HS-27A (cell line): ENCODE results near the gene ATRAID.
A peak's percentile ranks its signal among the peaks of the same experiment; 100 is the strongest.

ENCODE experiments used
- DNase-seq: peaks from one replicate; pipeline ENCODE4 v3.0.0-alpha.2; 2012; ENCODE audit warnings: low read depth, missing footprints

ATRAID gene

DNA sequence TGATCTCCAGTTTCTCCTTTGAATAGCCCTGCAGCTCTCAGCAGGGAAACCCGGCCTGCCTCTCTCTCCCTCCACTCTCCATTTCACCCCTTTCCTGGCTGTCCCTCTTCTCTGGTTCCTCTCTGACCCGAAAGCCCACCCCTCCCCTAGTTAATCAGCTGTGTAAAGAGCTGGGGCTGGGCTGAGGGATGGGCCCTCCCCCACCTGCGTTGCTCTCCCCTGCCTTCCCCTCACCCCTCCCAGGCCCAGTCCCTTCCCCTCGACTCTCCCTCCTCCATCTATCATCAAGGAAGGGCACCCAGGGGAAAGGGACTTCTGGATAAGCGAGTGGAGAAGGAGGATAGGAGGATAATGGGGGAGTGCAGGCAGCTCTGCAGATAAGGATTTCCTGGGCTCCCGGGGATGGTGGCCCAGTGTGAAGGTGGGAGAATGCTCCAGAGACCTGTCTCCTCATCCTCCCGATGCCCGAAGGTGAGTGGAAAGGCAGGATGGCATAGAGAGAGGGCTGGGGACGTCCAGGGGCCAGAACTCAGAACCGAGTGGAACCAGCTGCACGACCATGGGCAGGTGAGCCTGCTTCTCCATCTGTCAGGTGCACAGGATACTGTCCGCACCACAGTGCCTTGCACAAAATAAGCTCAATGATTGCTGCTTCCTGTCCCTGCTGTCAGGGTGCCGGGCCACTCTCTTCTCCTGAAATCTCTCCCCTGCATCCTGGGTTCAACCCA, 39.0 kb downstream of the ATRAID start:
- no peak for DNase-seq

DNA sequence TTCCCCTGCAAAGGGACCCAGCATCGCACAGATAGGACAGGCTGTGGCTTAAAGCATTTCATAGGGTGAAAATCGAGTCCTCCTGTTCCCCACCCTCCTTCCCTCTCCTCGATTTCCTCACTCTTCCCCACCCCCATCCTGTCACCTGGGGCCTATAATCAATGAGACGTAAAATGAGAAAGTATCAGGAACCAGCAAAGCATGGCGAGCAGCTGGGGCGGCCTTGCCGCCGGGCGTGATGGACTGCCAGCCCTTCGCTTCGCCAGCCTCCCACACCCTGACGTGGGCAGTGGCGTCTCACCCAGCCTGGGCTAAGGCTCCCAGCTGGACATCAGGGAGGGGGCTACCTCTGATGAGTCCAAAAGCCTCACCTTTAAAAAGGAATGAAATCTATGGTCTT, 39.9 kb downstream of the ATRAID start:
- DNase-seq, result no peak

DNA sequence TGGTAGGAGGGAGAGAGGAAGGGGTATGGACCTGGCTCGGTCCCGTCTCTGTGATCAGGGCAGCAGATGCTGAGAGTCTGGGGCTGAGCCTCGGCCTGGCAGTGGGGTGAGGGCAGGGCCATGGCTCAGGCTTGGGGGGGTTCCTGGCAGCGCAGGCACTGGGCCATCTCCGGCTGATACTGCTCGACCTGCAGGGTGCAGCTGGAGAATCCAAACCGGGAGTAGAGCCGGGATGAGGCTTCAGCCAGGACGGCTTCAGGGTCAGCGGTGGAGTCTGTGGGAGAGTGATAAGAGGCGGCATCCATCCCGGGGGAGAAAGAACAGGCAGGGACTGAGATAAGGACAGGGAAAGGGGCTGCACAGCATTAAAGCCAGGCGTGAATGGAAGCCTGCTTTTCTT, 43.3 kb downstream of the ATRAID start:
- DNase-seq, result no peak

DNA sequence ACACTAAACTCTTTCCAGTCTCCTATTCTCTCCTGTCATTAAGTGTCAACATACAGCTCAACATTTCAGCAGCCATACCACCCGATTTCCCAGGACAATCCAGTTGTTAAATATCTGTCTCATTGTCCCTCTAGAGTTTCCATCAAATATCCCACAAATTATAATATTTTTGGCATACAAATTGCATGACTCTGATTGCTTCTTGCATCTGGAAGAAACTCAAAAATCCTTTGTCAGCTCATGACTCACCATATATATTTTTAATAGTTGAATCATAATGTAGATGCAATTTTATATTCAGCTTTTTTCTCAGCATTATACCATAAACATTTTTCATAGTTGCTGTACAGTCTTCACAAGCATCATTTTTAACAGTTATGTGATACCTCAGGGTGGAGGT, 43.8 kb downstream of the ATRAID start:
- DNase-seq, result peak; percentile 58

DNA sequence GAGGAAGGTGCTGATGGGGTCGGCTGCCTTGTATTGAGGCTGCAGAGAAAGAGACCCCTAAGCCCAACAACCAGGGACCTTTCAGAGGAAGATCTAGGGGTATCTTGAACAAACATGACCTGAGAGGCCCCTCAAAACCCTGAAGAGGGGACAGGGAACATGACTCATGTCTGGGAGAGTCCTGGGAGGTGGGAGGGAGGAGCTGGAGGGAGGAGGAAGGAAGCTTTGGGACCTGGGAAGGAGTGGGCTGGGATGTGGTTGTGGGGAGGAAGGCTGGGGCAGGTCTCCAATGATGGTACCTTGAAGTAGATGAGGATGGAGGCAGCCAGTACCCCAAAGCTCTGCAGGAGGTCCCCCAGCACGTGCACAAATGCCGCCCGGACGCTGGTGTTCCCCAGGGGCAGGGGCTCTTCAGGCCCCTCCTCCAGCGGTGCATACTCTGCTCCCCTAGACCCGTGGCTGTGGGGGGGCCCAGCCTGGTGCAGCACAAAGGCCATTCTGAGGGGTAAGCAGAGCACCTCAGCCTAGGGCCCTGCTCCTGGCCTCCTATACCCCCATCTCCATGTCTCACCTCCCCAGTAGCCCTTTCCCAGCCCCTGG, 45.1 kb downstream of the ATRAID start:
- DNase-seq, result no peak

DNA sequence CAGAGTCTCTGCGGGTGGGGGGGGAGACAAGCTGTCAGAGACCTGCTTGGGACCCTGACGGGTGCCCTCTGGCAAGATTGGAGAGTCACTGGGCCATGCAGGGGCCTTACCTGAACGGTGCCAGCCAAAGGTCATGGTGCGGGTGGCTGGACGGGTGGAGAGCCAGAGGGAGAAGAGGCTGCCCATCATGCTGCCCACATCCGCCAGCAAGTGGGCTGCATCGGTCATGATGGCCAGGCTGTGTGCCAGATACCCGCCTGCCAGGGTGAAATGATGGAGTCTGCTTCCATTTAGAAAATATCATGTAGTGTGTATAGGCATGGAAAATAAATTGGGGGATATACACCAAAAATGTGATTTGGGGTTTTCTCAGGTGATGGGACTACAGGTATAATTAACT, 46.2 kb downstream of the ATRAID start:
- DNase-seq, result no peak

DNA sequence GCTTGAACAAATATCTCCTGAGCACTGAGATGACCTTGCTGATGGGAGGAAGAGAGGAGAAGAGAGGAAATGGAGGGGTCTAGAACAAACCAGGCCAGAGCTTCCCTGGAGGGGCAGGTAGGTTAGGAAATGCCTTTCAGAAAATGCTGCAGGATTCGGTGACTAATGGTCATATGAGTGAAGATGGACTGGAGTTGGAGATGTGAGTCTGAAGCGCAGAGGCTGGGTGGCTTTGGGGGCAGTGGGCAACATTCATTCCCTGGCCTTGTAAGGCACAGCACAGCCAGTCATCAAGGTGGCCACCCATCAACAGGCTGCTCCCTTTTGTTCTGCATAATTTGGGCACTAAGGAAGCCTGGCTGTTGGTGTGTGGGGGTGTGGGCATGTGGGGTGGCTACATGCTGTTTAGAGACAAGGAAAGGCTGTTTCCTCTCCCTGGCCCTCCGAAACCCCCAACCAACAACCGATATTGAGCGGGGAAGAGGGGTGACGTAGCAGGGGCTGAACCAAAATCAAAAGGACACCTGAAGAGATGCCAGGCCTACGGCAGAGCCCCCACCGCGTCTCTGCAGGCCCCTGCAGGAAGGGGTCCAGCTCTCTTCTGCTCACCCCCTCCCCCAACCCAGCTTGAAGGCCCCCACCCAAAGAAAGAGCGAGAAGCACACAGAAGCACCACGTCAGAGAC, 49.5 kb downstream of the ATRAID start:
- no peak for DNase-seq

DNA sequence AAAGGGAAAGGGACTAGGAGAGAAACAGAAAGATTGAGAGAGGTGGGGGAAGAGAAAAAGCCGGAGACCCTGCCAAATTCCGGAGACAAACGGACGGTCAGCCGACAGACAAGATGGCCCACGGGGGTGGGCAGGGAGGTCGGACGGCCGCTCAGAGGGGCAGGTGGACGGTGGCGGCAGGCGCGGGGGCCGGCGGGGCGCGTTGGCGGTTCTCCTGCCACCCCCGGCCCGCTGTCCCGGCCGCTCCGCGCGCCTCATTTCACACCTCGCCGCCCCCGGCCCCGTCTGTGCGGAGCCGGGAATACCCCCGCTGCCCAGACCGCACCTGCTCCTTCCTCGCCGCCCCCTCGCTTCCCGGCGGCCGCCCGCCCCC, 50.1 kb downstream of the ATRAID start:
- no peak for DNase-seq

DNA sequence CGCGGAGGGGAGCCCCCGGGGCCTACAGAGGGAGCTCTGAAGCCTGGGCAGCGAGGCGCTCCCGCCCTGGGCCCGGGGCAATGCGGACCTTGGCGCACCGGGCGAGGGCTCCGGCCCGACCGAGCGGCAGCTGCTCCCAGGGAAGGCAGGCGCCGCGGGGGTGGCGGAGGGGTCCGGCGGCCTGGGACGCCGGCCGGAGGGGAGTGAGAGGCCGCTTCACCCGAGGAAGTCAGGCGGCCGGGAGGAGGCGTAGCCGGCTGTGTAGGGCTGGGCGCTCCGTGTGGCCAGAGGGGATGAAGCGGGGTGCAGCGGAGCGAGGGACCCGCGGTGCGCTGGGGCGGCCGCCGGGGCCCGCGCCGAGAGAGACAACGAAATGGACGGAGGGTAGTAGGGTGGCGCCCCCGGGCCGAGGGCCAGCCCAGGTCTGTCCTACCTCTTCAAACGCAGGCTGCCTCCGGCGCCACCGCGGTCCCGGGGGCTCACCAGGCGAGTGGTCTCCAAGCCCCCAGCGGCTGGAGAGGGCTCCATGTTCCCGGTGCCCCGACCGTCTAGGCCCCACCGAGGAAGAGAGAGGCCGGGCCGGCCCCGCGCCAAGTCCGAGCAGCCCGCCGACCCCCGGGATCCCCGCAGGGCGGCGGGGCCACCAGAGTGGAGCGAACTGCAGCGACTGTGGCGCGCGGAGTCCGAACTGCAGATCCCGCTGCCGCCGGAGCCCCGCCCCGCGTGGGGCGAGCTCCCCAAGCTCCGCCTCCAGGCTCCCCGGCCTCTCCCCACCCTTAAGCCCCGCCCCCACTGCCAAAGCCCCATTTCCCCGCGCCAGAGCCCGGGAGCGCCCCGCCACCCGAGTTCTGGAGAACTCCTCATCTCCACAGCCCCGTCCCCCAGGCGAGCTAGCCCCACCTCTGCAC, 50.8 kb downstream of the ATRAID start, which contains the start of gene SLC30A3:
SLC30A3 (minus strand) TSS at position 669 of the 908 bp plus-strand sequence; CDS start at position 528, 141 bp downstream.
- DNase-seq, result no peak

DNA sequence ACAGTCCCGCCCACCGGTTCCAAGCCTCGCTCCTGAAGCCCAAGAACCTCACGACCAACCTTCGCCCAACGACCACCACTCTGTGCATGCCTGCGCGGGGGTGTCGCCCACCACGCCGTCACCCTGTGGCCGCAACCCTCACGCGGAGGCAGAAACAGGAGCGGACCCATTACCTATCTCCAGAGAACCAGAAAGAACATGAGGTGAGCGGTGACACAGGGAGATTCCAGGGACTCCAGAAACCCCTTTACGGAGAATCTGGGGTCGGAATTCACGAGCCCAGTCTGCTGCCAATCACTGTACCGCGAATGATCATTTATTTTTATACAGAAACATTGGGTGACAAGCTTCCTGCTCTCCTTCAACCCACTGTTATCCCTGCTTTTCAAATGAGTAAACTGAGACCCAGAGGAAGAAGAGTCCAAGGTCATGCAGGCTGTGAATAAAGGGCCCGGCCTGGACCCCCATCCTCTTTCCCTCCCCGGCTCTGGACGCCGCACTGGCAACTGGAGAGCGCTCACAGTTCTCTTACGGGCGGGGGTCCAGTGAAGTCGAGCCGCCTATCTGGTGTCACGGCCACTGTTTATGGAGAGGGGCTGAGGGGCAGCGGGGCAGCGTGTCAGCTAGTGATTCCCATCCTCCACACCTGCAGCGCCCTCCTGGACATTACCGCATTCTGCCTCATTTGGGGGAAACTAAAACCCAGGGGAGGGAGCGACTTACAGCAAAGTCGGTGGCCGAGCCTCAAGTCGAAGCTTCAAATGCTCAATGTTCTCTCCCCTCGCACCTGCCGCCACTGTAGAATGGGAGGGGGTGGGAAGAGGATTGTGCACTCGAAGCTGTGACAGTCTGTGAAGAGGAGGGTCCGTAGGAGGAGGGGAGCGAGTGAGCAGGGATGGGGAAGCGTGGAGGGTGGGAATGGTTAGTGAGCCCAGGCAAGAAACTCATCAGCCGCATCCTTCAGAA, 51.7 kb downstream of the ATRAID start:
- no peak for DNase-seq

DNA sequence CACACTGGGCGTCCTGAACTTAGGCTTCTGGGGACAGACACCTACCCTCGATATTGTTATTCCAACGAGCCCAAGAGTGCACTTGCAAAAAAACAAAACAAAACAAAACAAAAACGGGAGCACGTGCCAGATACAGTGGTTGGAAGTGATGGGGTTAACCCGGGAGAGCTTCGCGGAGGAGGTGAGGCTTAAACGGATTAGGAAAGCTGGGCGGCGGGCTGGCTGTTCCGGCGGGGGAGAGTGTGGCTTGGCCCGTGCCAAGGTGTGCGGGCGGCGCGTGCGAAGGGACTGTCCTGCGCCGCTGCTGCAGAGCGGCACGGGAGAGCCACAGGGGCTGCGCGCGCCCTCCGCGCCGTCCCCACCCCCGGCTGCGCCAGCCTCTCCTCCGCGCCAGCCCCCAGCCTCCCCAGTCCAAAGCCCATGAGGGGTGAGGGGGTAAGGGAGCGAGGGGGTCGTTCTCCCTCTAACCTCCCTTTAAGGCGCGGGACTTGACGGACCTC, 52.5 kb downstream of the ATRAID start:
- no peak for DNase-seq

DNA sequence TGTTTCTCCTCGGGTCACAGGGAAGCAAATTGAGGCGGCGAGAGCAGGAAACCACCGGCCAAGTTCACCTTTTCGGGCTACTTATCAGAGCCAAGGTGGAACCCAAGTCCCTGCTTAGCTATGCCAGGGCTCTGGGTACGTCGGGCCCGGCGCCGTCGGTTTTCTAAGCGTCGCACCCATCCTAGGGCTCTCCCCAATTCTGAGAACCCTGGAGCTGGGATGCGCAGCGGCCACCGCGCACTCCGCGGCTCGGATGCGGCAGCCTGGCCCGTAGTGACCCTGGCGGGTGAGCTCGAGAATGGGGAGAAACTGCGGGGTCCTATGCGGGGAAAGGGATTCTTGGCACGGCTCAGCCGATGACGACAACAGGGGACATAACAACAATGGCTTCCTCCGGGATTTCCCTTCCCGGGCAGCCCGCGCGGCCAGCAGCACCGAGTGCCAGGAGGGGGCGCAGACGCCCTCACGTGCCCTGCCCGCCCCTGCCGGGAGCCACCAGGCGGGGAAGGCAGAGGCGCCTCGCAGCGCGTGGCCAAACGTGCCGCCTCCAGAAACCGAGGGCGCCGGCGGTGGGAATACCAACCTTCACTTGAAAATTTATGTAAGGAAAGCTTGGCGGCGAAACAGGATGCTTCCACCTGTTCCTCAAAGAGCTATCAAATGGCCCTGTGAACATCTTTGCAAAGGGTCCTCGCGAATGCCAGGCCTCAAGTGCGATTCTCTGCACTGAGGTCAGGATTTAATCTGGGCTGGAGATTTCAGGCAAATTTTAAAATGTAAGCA, 53.1 kb downstream of the ATRAID start:
- DNase-seq, result no peak

DNA sequence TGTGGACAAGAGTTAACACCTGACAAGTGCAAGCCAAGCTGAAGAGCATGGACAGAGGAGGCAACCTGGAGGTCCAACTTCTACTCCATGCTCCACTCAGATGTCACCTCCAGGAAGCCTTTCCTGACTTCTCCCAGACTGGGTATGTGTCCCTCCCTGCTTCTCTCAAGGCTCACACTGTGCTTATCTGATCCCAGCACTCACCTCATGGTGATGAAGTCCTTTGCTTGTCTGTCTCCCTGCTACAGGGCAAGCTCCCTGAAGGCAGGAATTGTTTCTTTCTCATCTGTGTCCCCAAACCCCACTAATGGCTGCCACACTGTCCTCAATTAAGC, 53.7 kb downstream of the ATRAID start:
- DNase-seq, result no peak
